NCI-H82 treated with DMSO at 0.1 percent for 48 hours (cell line): ENCODE results near the gene PSMB9.
"Not testable (repeated sequence)": the region's sequence is repeated elsewhere in the genome, so short reads cannot be mapped to it uniquely, and the experiment has no call there.

Experiments
- DNase-seq: peaks from one replicate; lab custom pipeline; 2025; ENCODE audit not compliant: unreplicated experiment; lab: John Stamatoyannopoulos, UW

The PSMB9 gene

DNA sequence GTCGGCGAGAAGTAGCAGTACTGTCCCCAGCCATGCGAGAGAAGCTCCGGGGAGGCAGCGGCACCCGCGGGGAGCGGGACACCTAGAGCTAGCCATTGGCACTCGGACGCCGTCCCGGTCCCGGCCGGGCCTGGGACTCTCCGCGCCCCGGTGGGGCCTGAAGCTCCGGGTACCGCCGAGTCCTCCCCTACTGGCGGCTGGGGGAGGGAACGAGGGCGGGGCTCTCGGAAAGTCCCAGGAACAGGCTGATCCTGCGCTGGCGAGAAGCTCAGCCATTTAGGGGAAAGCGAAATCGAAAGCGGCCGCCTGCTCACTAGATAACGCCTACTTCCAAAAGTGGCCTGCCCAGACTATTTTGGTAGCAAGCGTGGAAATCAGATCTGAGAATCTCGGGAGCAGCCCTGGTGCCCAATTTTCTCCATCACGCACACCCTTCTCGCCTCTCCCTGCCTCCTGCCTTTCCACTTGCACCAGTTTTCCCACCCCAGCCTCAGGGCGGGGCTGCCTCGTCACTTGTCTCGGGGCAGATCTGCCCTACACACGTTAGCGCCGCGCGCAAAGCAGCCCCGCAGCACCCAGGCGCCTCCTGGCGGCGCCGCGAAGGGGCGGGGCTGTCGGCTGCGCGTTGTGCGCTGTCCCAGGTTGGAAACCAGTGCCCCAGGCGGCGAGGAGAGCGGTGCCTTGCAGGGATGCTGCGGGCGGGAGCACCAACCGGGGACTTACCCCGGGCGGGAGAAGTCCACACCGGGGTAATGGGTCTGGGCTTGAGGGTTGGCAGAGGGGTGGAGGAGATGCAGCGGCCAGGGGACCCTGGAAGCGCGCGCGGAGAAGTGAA is at the start of gene PSMB9, which contains the start of gene TAP1:
TSS of gene PSMB9 (plus strand) at position 652 of the 835 bp plus-strand sequence. CDS start at position 690, 38 bp downstream.
TSS of gene TAP1 (minus strand) at position 164 of the 835 bp plus-strand sequence. CDS start at position 96, 68 bp downstream.
- DNase-seq = no peak

DNA sequence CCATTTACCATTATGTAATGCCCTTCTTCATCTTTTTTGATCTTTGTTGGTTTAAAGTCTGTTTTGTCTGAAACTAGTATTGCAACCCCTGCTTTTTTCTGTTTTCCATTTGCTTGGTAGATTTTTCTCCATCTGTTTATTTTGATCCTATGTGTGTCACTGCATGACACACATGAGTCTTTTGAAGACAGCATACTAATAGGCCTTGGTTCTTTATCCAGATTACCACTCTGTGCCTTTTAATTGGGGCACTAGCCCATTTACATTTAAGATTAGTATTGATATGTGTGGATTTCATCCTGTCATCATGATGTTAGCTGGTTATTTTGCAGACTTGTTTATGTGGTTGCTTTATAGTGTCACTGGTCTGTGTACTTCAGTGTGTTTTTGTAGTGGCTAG is 48.6 kb upstream of the PSMB9 start:
- DNase-seq = not testable (repeated sequence)

- no peak for DNase-seq
These were observed 46.9 kb upstream of the PSMB9 start for GRCh38 chr6:32807020-32807580.

DNA sequence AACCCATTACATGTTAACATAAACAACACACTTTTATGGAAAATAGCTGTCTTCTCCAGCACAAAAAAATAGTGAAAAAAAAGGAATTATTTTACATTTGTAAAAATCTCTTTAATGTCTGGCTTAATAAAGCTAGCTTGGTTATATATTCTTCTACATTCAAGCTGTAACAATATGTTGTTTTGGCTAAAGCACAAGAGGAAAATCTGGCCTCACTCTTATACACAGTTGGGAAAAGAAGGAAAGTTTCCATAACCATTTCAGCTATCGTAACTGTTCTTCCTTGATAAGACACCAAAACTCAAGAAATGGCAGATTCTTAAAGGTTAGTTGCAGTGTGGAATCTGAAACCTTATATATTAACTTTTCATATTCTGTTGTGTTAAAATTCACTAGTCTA is 44.8 kb upstream of the PSMB9 start:
- no peak for DNase-seq

- no peak for DNase-seq
These were observed 39.8 kb upstream of the PSMB9 start for GRCh38 chr6:32814145-32814544.

DNA sequence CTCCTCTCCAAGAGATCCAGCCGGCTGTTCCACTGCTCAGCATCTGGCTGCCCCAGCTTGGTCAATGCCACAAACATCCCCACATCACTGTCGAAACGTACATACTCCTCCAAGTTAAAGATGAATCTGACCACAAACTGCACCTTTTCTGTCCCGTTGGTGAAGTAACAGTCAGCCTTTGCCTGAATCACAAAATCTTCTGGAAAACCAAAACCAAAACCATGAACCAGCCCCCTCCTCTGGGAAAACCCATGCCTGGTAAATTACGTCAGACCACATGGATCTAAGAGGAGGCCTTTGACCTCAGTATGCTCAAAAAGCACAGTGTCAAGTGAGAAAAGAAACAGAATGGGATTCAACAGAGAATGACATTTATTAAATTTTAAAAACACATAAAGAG is 38.9 kb upstream of the PSMB9 start:
- DNase-seq = no peak

DNA sequence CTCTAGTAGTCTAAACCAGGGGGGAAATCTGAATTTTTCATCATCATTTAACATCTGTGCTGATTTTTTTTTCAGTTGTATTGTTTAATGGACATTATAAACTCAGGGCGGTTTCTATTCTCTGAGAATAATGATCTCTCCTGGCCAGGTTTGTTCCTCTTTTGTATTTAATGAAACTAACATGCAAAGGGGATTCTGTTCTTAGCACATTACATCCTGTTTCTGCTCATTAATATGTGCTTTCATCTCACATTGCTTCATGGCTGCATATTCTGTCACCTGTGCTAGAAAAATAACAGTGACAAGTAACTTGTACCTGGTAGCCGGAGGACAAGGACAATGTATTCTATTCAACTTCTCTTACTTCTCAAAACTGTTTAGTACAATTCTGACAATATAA is 38.0 kb upstream of the PSMB9 start:
- DNase-seq = no peak

DNA sequence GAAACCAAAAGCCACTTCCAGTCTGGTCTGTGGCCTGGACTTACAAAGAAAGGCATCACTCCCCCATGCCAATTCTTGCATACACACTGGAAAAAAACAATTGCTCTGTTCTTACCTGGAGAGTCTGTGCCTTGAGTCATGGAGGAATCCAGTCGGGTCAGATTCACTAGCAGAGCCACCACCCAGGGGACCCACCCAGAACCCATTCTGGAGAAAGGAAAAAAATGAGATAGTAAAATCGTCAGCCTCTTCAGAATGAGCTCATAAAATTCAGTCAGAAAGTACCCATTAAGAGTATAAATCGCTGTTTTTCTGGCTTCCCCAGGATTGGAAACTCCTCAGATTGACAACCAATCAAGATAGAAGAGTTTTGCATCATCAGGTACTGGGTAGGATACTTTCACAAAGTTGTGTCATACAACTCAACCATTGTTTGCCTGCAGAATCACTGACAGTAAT is 37.2 kb upstream of the PSMB9 start, which contains the start of gene HLA-DOB:
TSS of gene HLA-DOB (minus strand) at position 257 of the 459 bp plus-strand sequence. CDS start at position 206, 51 bp downstream.
- no peak for DNase-seq

DNA sequence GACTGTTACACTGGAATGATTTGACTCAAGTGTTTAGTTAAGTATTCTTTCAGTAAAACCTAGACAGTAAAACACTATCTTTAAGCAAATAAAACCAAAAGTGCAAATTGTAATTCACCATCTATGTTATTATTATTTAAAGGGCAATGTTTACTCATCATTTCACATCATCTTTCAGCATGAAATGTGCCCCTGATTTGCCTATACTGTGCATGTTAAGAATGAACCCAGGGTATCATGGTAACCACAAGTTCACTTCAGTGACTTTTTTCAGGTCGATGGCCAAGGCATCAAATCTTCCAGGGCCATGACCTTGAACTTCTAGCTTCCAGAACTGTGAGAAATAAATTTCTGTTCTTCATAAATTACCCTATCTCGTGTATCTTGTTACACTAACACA is 35.1 kb upstream of the PSMB9 start:
- DNase-seq = no peak

DNA sequence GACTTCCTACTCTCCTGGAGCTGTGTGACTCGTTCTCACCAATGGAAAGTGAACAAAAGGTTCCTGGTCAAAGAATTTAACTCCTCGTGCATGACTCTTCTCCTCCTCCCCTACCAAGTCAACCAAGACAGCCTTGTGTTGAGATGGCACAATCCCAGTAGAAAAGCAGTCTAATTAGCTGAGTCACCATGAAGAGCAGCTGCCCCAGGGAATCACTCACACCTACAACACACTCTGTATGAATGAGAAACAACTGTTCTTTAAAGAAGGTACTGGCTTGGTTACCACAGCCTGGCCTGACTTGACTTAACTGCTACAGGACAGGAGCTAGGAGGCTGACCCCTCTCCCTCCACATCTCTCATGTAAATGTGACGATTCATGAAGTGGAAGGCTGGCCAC is 34.3 kb upstream of the PSMB9 start:
- DNase-seq = no peak

DNA sequence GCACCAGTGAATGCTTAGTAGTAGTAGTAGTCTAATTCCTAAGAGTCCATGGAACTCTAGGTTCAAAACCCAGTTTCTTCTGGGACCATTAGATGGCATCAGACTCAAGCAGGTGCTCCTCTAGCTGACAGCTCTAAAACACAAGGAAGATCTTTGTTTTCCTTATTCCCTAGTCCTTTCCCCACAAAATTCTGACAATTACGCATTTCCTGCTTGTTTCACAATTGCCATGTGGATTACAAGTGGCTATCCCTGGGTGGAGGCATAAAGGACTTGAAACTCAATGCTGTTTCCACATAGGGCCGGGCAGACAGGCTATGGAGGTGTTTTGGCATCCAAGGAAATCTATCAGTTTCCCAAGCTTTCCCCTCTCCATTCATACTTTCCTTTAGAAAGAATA is 28.0 kb upstream of the PSMB9 start:
- no peak for DNase-seq

- no peak for DNase-seq
These were observed 27.0 kb upstream of the PSMB9 start for GRCh38 chr6:32827025-32827424.

DNA sequence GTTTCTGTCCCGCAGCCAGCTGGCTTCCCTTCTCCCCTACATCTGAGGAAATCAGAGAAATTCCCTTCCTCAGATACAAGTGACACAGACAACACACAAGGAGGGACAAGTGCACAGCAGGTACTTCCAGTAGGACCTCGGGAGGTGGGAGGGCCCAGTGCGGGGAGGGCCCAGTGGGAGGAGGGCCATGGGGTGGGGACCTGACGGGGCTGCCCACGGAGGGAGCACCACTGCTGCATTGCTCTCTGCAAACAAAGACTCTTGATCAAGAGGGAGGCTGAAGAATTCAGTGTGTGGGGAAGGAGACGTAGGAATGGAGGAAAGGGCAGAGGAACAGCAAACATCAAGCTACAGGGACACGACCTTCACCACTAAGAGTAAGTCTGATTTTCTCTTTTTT is 24.5 kb upstream of the PSMB9 start:
- no peak for DNase-seq

DNA sequence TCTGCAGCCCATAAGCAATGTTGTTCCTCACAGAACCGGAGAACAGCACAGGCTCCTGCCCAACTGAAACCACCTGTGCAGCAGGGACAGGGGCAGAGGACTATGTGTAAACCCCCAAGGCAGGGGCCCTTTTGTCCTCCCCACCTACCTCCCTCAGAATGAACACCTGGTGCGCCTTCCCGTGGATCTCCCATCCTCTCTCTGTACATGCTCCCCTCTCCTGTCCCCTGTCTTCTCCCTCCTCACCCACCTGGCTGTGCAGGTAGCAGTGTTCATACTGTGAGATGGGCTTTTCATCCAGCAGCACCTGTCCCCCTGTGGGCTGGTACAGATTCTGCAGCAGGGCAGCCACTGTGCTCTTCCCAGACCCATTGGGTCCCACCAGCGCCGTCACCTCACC is 24.0 kb upstream of the PSMB9 start:
- no peak for DNase-seq

- DNase-seq = no peak
These were observed 23.1 kb upstream of the PSMB9 start for GRCh38 chr6:32830936-32831335.

- DNase-seq = no peak
These were observed 21.5 kb upstream of the PSMB9 start for GRCh38 chr6:32832535-32832934.

DNA sequence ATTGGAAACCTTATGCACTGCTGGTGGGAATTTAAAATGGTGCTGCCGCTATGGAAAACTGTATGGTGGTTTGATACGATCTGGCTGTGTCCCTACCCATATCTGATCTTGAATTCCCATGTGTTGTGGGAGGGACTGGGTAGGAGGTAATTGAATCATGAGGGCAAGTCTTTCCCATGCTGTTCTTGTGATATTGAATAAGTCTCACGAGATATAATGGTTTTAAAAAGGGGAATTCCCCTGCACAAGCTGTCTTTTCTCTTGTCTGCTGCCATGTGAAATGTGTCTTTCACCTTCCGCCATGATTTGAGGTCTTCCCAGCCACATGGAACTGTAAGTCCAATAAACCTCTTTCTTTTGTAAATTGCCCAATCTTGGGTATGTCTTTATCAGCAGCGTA is 20.3 kb upstream of the PSMB9 start:
- DNase-seq = no peak

- no peak for DNase-seq
These were observed 18.7 kb upstream of the PSMB9 start for GRCh38 chr6:32835167-32835893.

DNA sequence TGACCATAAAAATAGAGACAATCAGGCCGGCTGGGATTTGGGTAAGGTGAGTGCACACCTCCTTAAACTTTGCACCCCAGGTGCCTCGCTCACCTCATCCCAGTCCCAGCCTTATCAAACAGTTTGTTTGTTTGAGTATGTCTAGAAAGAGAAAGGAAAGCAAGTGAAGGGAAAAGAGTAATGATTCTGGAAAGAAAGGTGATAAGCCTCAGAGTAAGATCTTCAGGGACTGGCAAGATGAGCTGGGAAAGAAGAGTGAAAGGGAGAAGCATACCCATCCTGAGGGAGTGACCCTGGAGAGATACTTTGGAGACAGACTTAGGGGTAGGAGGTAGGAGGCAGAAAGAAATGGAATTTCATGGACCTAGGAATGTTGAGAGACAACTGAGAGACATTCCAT is 17.1 kb upstream of the PSMB9 start:
- DNase-seq = no peak

GRCh38 chr6:32837651-32838113 is 16.3 kb upstream of the PSMB9 start:
- no peak for DNase-seq

- DNase-seq = peak; percentile 42
These were observed 15.7 kb upstream of the PSMB9 start, which contains the start of gene TAP2 for GRCh38 chr6:32838114-32838958. Gene TAP2 (minus strand): TSS chr6:32838739. CDS start chr6:32838233, 506 bp downstream.
